H9 (cell line): ENCODE results near the gene COX8A. TPM values are rescaled to one million over a fixed set of nuclear protein-coding genes. Genes with fewer than 3 reads are reported as not detected.

Source experiments
- DNase-seq: peaks from one replicate; pipeline ENCODE4 v3.0.0-alpha.2; 2017
- H2AFZ ChIP-seq: one replicate; pipeline ENCODE4 v1.6.1; 2013; ENCODE audit warnings: mild to moderate bottlenecking, low read length, control low read depth, moderate library complexity
- H2AK5ac ChIP-seq: 2 replicates; pipeline ENCODE4 v1.6.1; 2013; ENCODE audit warnings: low read length, control low read depth, mixed read lengths; ENCODE audit not compliant: insufficient read length
- H2BK120ac ChIP-seq: one replicate; pipeline ENCODE4 v1.6.1; 2013; ENCODE audit warnings: low read depth, mild to moderate bottlenecking, low read length, control low read depth, inconsistent platforms; ENCODE audit not compliant: poor library complexity, severe bottlenecking
- H2BK12ac ChIP-seq: 2 replicates; pipeline ENCODE4 v1.6.1; 2013; ENCODE audit warnings: low read length, control low read depth, mixed read lengths, low read depth; ENCODE audit not compliant: insufficient read length
- H2BK15ac ChIP-seq: 2 replicates; pipeline ENCODE4 v1.6.1; 2013; ENCODE audit warnings: low read depth, low read length, control low read depth
- H2BK20ac ChIP-seq: one replicate; pipeline ENCODE4 v1.6.1; 2013; ENCODE audit warnings: low read depth, mild to moderate bottlenecking, low read length, control low read depth, inconsistent platforms; ENCODE audit not compliant: poor library complexity, severe bottlenecking
- H2BK5ac ChIP-seq: 2 replicates; pipeline ENCODE4 v1.6.1; 2013; ENCODE audit warnings: low read length, control low read depth, mixed read lengths; ENCODE audit not compliant: insufficient read length
- H3K14ac ChIP-seq: 2 replicates; pipeline ENCODE4 v1.6.1; 2013; ENCODE audit warnings: low read length, control low read depth; ENCODE audit not compliant: insufficient read depth
- H3K18ac ChIP-seq: 2 replicates; pipeline ENCODE4 v1.6.1; 2013; ENCODE audit warnings: low read depth, mild to moderate bottlenecking, mixed read lengths, low read length, control low read depth; ENCODE audit not compliant: insufficient read length
- H3K23ac ChIP-seq: 2 replicates; pipeline ENCODE4 v1.6.1; 2013; ENCODE audit warnings: low read length, control low read depth, mixed read lengths, low read depth; ENCODE audit not compliant: insufficient read length
- H3K23me2 ChIP-seq: 2 replicates; pipeline ENCODE4 v1.6.1; 2013; ENCODE audit warnings: low read depth, mild to moderate bottlenecking, mixed read lengths, low read length, control low read depth; ENCODE audit not compliant: insufficient read length, poor library complexity, severe bottlenecking
- H3K27ac ChIP-seq: 2 replicates; pipeline ENCODE4 v1.5.1; 2013; ENCODE audit warnings: low read length, control low read depth, mixed read lengths, low read depth; ENCODE audit not compliant: insufficient read length
- H3K27me3 ChIP-seq: 2 replicates; pipeline ENCODE4 v1.6.1; 2013; ENCODE audit warnings: low read length, control low read depth, inconsistent platforms; ENCODE audit not compliant: insufficient read depth
- H3K4ac ChIP-seq: 2 replicates; pipeline ENCODE4 v1.6.1; 2013; ENCODE audit warnings: low read depth, mild to moderate bottlenecking, control low read depth, inconsistent platforms, low read length, moderate library complexity
- H3K4me1 ChIP-seq: 2 replicates; pipeline ENCODE4 v1.6.1; 2013; ENCODE audit warnings: low read length, control low read depth, inconsistent platforms; ENCODE audit not compliant: insufficient read depth
- H3K4me2 ChIP-seq: 2 replicates; pipeline ENCODE4 v1.6.1; 2013; ENCODE audit warnings: low read length, control low read depth, mixed read lengths; ENCODE audit not compliant: insufficient read length, insufficient read depth
- H3K56ac ChIP-seq: 2 replicates; pipeline ENCODE4 v1.6.1; 2013; ENCODE audit warnings: low read depth, mild to moderate bottlenecking, mixed read lengths, low read length, control low read depth; ENCODE audit not compliant: insufficient read length
- H3K79me1 ChIP-seq: 2 replicates; pipeline ENCODE4 v1.6.1; 2013; ENCODE audit warnings: low read depth, mild to moderate bottlenecking, moderate library complexity, low read length, control low read depth, inconsistent platforms; ENCODE audit not compliant: insufficient read depth, poor library complexity, severe bottlenecking
- H3K79me2 ChIP-seq: 2 replicates; pipeline ENCODE4 v1.6.1; 2013; ENCODE audit warnings: low read length, control low read depth, inconsistent platforms; ENCODE audit not compliant: insufficient read depth
- H3K9ac ChIP-seq: 2 replicates; pipeline ENCODE4 v1.6.1; 2013; ENCODE audit warnings: low read length, control low read depth, mixed read lengths; ENCODE audit not compliant: insufficient read length; ENCODE audit errors: extremely low read depth
- H3K9me3 ChIP-seq: one replicate; pipeline ENCODE4 v1.6.1; 2013; ENCODE audit warnings: low read depth, low read length, inconsistent platforms; ENCODE audit not compliant: control insufficient read depth
- H3T11ph ChIP-seq: one replicate; pipeline ENCODE4 v1.6.1; 2013; ENCODE audit warnings: mild to moderate bottlenecking, low read length, control low read depth, inconsistent platforms
- H4K20me1 ChIP-seq: one replicate; pipeline ENCODE4 v1.6.1; 2013; ENCODE audit not compliant: control insufficient read depth, insufficient read length, insufficient read depth
- H4K5ac ChIP-seq: 2 replicates; pipeline ENCODE4 v1.6.1; 2013; ENCODE audit warnings: low read depth, mild to moderate bottlenecking, mixed read lengths, low read length, control low read depth; ENCODE audit not compliant: insufficient read length
- H4K8ac ChIP-seq: replicated peaks from 2 replicates; pipeline ENCODE4 v1.6.1; 2013; ENCODE audit warnings: low read length, control low read depth, mixed read lengths, low read depth; ENCODE audit not compliant: insufficient read length
- H4K91ac ChIP-seq: 2 replicates; pipeline ENCODE4 v1.6.1; 2013; ENCODE audit warnings: low read depth, mild to moderate bottlenecking, moderate library complexity, mixed read lengths, low read length, control low read depth; ENCODE audit not compliant: insufficient read length
- H3K27ac Mint-ChIP-seq, 3 experiments: 2 replicates in 2 of 3; 3 replicates in 1 of 3; pipeline ENCODE4 v1.8.0; 2020 to 2021; ENCODE audit warnings: mixed read lengths in 3 of 3, mild to moderate bottlenecking in 1 of 3, moderate library complexity in 1 of 3
- H3K27me3 Mint-ChIP-seq: 2 replicates; pipeline ENCODE4 v1.8.0; 2021; ENCODE audit warnings: low read depth, mild to moderate bottlenecking, moderate library complexity, mixed read lengths
- H3K36me3 Mint-ChIP-seq, 3 experiments: 2 replicates in 2 of 3; 3 replicates in 1 of 3; pipeline ENCODE4 v1.8.0; 2020 to 2021; ENCODE audit warnings: low read depth in 3 of 3, mixed read lengths in 3 of 3; ENCODE audit not compliant: insufficient read depth in 1 of 3
- H3K4me1 Mint-ChIP-seq, 2 experiments: 2 replicates each; pipeline ENCODE4 v1.8.0; 2020; ENCODE audit warnings: mixed read lengths in 2 of 2
- H3K4me3 Mint-ChIP-seq, 2 experiments: 2 replicates in 1 of 2; 3 replicates in 1 of 2; pipeline ENCODE4 v1.8.0; 2020 to 2021; ENCODE audit warnings: mild to moderate bottlenecking in 2 of 2, mixed read lengths in 2 of 2, moderate library complexity in 1 of 2
- H3K9me3 Mint-ChIP-seq, 2 experiments: 2 replicates in 1 of 2; 3 replicates in 1 of 2; pipeline ENCODE4 v1.8.0; 2020; ENCODE audit warnings: mild to moderate bottlenecking in 2 of 2, mixed read lengths in 2 of 2, moderate library complexity in 1 of 2
- WGBS: extraction: QIAGEN DNeasy Blood & Tissue Kit; methylation state at CpG from one replicate; pipeline ENCODE4 v1.1.7; 2013; ENCODE audit warnings: missing lambda C conversion rate, low lambda C conversion rate, mixed read lengths; ENCODE audit not compliant: insufficient read length; ENCODE audit errors: extremely low coverage; 5-methylcytosine and 5-hydroxymethylcytosine counted together
- total RNA-seq: library from RNA; stranded (reverse); gene quantifications from 2 replicates; pipeline ENCODE4 v1.2.1, GENCODE V29; 2021
- TF ChIP-seq, protein P1 (sequence below): fragments of 200-600 bp; sonication (generic); conservative IDR thresholded peaks from 3 replicates; pipeline ENCODE4 v1.8.0; 2021; ENCODE audit warnings: antibody characterized with exemption, mild to moderate bottlenecking

COX8A gene
- total RNA-seq, 1 experiment from 2014 or later, result 429 TPM

DNA sequence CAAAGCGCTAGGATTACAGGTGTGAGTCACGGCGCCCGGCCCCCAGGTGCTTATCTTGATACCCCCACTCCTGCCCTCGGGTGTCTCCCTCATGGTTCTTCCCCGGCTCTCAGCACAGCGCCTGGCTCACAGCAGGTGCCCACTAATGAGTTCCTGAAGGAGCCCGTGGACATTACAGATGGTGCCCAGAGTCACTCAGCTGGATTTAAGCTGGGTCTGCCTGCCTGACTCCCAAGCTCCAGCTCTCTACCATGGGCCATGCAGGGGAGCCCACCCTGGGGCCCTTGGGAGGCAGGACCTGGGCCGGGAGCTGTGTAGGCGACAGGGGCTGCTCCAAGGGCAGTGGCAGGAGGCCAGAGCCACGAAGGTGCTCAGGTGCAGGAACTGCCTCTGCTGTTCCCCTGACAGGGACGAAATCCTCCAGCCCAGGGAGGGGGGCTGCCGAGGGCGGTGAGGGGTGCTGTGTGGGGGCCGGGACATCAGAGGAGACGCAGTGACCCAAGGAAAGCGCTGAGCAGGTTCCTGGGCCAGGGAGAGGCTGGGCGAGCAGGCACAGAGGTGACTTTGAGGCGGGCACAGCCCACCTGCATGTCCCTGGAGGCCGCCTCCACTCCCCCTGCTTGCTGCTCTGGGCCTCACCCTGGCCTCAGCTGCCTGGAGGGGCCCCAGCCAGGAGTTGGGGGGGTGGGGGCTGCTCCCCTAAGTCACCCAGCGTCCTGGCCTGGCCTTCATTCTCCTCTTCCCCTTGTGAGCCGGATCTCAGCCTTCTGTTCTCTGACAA lies 46.7 kb downstream of the COX8A start:
- Histone ChIP-seq H3K9ac (no peak overlapping the region), H3K27ac (no peak overlapping the region), H3T11ph (no peak overlapping the region), H3K18ac (no peak overlapping the region), H3K79me1 (no peaks in the 10 kb centered on the region), H3K23ac (no peak overlapping the region), H2BK12ac (no peak overlapping the region), H3K27me3 (no peaks in the 10 kb centered on the region; the same call in 1 of the 2 replicates), H3K4ac (no peak overlapping the region), H3K14ac (0 out of 2 replicates have a peak overlapping the region, but pooled peaks have one; percentile 67), H4K8ac (no peak overlapping the region), H2BK15ac (no peak overlapping the region), H3K4me1 (peaks cover 2% of the 10 kb centered on the region; the same call in 1 of the 2 replicates), H4K91ac (no peak overlapping the region), H3K56ac (no peak overlapping the region), H3K79me2 (no peaks in the 10 kb centered on the region), H2AK5ac (no peak overlapping the region), H3K4me2 (no peak overlapping the region), H2AFZ (no peak overlapping the region), H2BK20ac (no peak overlapping the region), H2BK5ac (no peak overlapping the region), H4K20me1 (no peaks in the 10 kb centered on the region), H3K9me3 (no peaks in the 10 kb centered on the region), H3K23me2 (no peaks in the 10 kb centered on the region), H2BK120ac (no peak overlapping the region), H4K5ac (no peak overlapping the region)
- WGBS, result no CpG with 5 or more reads among the region's 22 CpGs
- Mint-ChIP-seq H3K9me3 (no peaks in the 10 kb centered on the region), H3K27me3 (peaks cover 35% of the 10 kb centered on the region), H3K4me3 (peak overlapping the region in 1 of 2 experiments; percentile 65; a peak in 2 of 5 replicates), H3K4me1 (peaks cover 37 to 56% of the 10 kb centered on the region in 2 experiments), H3K27ac (peak overlapping the region in 2 of 3 experiments; percentile 63 to 94; a peak in 2 of 7 replicates), H3K36me3 (no peaks in the 10 kb centered on the region; a peak in 1 of 7 replicates)
- TF ChIP-seq, protein P1, sequence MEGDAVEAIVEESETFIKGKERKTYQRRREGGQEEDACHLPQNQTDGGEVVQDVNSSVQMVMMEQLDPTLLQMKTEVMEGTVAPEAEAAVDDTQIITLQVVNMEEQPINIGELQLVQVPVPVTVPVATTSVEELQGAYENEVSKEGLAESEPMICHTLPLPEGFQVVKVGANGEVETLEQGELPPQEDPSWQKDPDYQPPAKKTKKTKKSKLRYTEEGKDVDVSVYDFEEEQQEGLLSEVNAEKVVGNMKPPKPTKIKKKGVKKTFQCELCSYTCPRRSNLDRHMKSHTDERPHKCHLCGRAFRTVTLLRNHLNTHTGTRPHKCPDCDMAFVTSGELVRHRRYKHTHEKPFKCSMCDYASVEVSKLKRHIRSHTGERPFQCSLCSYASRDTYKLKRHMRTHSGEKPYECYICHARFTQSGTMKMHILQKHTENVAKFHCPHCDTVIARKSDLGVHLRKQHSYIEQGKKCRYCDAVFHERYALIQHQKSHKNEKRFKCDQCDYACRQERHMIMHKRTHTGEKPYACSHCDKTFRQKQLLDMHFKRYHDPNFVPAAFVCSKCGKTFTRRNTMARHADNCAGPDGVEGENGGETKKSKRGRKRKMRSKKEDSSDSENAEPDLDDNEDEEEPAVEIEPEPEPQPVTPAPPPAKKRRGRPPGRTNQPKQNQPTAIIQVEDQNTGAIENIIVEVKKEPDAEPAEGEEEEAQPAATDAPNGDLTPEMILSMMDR, result no peak
- DNase-seq, result no peak
